ENCODE results near the gene PTGDR. TPM values are rescaled to one million over a fixed set of nuclear protein-coding genes. Genes with fewer than 3 reads are reported as not detected.
A peak's percentile ranks its signal among the peaks of the same experiment; 100 is the strongest.

PTGDR gene
- total RNA-seq (ENCODE audit: low replicate concordance): 1.8 and 2.5 TPM in 2 replicates

DNA sequence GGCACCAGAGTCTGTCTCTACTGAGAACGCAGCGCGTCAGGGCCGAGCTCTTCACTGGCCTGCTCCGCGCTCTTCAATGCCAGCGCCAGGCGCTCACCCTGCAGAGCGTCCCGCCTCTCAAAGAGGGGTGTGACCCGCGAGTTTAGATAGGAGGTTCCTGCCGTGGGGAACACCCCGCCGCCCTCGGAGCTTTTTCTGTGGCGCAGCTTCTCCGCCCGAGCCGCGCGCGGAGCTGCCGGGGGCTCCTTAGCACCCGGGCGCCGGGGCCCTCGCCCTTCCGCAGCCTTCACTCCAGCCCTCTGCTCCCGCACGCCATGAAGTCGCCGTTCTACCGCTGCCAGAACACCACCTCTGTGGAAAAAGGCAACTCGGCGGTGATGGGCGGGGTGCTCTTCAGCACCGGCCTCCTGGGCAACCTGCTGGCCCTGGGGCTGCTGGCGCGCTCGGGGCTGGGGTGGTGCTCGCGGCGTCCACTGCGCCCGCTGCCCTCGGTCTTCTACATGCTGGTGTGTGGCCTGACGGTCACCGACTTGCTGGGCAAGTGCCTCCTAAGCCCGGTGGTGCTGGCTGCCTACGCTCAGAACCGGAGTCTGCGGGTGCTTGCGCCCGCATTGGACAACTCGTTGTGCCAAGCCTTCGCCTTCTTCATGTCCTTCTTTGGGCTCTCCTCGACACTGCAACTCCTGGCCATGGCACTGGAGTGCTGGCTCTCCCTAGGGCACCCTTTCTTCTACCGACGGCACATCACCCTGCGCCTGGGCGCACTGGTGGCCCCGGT lies at the start of gene PTGDR:
TSS of gene PTGDR (plus strand) at position 198 of the 778 bp plus-strand sequence. CDS start at position 315, 117 bp downstream.
- peak; percentile 64 for DNase-seq (ENCODE audit: low read depth)
- TF ChIP-seq, protein P1, sequence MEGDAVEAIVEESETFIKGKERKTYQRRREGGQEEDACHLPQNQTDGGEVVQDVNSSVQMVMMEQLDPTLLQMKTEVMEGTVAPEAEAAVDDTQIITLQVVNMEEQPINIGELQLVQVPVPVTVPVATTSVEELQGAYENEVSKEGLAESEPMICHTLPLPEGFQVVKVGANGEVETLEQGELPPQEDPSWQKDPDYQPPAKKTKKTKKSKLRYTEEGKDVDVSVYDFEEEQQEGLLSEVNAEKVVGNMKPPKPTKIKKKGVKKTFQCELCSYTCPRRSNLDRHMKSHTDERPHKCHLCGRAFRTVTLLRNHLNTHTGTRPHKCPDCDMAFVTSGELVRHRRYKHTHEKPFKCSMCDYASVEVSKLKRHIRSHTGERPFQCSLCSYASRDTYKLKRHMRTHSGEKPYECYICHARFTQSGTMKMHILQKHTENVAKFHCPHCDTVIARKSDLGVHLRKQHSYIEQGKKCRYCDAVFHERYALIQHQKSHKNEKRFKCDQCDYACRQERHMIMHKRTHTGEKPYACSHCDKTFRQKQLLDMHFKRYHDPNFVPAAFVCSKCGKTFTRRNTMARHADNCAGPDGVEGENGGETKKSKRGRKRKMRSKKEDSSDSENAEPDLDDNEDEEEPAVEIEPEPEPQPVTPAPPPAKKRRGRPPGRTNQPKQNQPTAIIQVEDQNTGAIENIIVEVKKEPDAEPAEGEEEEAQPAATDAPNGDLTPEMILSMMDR (IDR thresholded peaks at IDR 0.05; ENCODE audit: insufficient read depth, low read length): no peak
- peak within 1 kb of the TSS; percentile 70 for H3K4me3 ChIP-seq (ENCODE audit: low read depth, low read length)

DNA sequence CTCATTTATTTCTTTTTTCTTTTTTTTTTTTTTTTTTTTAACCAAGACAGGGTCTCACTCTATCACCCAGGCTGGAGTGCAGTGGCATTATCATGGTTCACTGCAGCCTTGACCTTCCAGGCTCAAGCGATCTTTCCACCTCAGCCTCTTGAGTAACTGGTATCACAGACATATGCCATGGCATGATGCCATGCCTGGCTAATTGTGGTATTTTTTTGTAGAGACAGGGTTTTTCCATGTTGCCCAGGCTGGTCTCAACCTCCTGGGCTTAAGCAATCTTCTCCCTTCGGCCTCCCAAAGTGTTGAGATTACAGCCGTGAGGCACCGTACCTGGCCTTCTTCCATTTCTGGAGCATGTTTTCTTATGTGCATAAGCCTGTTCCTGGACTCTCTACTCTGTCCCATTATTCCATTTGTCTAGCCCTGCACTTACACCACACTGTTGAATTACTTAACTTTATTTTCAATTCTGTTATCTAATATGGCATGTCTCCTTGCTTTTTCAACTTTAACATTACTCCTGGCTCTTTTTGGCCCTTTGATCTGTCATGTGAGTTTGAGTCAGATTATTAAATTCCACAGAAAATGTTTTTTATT lies 47.9 kb upstream of the PTGDR start:
- DNase-seq (ENCODE audit: low read depth): peak; percentile 64
- TF ChIP-seq, protein P1 (IDR thresholded peaks at IDR 0.05; ENCODE audit: insufficient read depth, low read length): no peak
- no peak overlapping the region for H3K4me3 ChIP-seq (ENCODE audit: low read depth, low read length)

DNA sequence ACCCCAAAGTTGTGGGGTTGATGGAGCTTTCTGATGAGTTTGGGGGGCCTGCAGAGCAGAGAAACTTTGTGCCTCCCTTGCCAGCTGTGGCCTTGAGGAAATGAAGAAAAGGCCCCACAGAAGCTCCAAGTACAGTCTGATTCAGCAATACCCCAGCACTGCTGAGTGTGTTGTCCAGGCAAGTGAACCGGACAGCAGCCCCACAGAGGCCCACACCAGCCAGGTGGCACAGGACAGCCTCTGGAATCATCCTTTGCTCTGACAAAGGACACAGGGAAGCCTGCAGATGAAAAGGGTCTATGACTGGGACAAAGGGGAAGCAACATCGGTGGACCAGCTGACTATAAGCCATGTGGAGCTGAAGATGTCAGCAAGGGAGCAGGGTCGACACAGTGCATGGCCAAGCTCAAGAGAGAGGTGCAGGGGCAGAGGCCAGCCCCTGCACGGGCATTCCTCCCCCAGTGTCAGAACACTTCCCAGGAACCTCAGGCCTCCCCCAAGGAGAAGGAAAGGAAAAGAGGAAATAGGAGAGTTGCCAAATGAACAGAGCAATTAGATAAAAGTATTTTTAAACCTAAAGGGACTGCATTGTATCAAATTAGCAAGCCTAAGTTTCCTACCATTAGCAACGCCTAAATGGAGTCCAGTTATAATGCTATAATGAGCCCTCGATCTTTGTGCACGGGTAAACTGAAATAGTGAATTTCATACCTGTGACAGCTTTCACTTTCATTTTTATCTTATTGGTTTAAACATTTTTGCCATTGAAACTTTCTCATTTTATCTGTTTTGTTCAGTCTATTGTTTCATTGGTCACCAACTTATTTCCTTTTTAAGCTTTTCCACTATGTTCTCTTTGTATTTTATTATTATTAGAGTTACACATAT lies 46.3 kb upstream of the PTGDR start:
- no peak overlapping the region for H3K4me3 ChIP-seq (ENCODE audit: low read depth, low read length)

GRCh38 chr14:52222901-52223300 lies 44.6 kb upstream of the PTGDR start:
- H3K4me3 ChIP-seq (ENCODE audit: low read depth, low read length): no peak overlapping the region
- TF ChIP-seq, protein P1 (IDR thresholded peaks at IDR 0.05; ENCODE audit: insufficient read depth, low read length): no peak
- DNase-seq (ENCODE audit: low read depth): no peak

More for the DNA sequence above, 46.3 kb upstream of the PTGDR start:
- no peak for DNase-seq (ENCODE audit: low read depth)
- TF ChIP-seq, protein P1 (IDR thresholded peaks at IDR 0.05; ENCODE audit: insufficient read depth, low read length): no peak

DNA sequence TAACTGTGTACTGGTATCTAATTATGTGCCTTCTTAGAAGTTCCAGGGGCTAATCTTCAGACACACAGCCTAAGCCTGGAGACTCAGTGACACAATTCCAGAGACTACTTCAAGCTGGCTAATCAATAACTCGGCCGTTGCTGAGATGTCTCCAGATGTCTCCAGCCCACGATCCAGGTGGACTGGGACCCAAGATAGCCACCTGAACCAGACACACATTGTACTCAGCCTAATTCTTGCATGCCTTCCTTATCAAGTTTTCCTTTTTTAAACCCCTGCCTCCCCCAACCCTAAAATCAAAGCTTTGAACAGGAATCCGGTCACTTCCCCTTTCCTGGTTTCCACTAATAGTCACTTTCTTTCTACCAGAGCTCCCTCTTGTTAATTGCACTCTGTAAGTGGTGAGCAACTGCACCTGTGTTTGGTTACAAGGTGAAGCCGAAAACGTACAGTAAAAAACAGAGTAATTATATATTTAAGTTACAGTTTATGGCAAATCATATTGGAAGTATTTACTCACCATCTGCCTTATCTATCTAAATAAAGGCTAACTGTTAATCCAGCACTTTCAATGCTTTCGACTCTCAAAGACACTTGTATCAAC lies 39.8 kb upstream of the PTGDR start:
- TF ChIP-seq, protein P1 (IDR thresholded peaks at IDR 0.05; ENCODE audit: insufficient read depth, low read length): no peak
- DNase-seq (ENCODE audit: low read depth): no peak

DNA sequence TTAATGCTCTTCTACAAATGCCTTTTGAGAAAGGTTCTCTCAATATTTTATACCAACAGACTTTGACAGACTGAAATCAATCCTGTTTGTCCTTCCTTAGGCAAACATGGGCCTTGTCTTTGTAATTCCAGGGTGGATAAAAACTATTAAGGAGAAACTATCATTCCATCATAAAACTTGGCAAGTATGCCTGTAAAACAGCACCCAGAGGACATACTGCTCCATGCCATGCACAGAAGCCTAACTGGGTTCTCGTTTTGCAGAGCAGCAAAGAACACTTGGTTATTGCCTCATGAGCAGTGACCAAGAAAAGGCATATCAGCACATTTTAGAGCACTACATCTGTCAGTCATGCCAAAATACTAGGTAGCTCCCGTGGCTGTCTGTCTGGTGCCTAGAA lies 33.8 kb upstream of the PTGDR start:
- no peak for DNase-seq (ENCODE audit: low read depth)
- H3K4me3 ChIP-seq (ENCODE audit: low read depth, low read length): no peak overlapping the region
- TF ChIP-seq, protein P1 (IDR thresholded peaks at IDR 0.05; ENCODE audit: insufficient read depth, low read length): no peak

More for the DNA sequence above, 39.8 kb upstream of the PTGDR start:
- no peak overlapping the region for H3K4me3 ChIP-seq (ENCODE audit: low read depth, low read length)
